Measurements from ENCODE around the gene FARP1.

DNA sequence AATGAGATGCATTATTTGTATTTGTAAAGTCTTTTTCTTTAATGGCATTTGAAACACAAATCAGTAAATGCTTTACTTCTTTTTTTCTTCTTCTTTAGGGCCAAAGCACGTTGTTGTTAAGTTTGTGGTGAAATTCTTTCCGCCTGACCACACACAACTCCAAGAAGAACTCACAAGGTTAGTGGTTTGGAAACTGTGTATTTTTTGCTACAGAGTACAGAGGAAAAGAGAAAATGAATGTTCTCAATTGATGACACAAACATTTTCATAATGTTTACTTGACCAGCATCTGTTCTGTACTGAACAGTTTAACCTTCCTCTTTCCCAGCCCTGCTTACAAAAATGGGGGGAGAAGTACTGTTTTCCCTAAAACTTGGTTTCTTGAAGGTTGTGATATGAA, 225.1 kb downstream of the FARP1 start:
- TF ChIP-seq POLR2A (IDR thresholded peaks at IDR 0.05) (no peak), CTCF (IDR thresholded peaks at IDR 0.05) (no peak)
